RPMI8226 (cell line): ENCODE measurements around the gene SRCAP.
"Not testable (repeated sequence)": the region's sequence is repeated elsewhere in the genome, so short reads cannot be mapped to it uniquely, and the experiment has no call there.

Experiments used
- DNase-seq: peaks from one replicate; pipeline ENCODE4 v3.0.0-alpha.2; 2015

Gene SRCAP

DNA sequence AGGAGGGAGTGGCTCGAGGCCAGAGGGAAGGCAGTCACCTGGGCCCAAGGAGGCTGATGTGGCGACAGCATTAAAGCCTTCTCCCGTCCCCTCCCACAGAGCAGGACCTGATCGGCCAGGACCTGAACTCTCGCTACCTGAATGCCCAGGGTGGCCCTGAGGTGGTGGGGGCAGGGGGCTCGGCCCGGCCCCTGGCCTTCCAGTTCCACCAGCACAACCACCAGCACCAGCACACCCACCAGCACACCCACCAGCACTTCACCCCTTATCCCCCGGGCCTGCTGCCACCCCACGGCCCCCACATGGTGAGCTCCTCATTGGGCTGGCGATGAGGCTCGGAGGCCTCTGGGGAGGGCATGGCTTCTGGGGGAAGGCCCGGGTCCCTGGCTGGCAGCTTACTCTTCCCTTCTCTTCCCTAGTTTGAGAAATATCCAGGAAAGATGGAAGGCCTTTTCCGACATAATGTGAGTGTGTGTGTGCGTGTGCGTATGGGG, 34.3 kb upstream of the SRCAP start:
- DNase-seq, result no peak

DNA sequence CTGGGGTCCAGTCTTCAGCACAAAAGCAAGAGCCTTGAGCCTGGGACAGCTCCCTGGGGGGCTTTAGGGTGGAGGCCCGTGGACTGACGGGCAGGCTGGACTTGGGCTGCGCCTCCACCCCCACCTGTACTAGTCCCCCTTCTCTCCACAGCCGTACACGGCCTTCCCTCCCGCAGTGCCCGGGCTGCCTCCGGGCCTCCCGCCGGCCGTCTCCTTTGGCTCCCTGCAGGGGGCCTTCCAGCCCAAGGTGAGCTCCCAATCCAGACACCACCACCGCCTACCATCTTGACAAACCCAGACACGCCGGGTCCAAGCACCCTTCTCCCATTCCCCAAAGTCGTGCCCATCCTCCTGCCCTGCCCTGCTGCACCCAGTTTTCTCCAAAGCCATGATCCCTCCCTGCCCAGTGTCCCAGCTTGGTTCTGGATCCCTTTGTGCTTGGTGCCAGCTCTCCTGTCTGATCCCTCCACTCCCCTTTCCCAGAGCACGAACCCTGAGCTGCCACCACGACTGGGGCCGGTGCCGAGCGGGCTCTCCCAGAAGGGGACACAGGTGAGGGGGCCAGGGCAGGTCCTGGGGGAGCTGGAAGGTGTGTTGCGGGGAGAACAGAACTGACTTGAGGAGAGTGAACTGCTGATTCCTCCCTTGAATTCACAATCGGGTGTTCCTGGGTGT, 33.7 kb upstream of the SRCAP start:
- DNase-seq, result no peak

DNA sequence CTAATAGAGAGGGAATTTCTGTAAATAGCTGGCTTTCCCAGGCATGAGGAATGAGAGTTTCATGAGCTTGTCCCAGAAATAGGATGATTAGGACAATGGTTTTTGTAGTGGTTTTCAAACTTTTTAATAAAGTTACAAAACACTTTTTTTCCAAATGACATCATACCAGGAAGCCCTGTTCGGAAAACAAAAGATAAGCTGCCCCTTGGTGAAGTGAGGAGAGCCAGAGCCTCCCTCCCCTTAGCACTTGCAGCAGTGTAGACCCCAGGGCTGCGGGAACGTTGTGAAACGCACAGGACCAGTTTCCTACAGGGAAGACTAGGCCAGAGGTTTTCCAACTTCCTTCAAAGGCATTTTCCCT, 33.2 kb upstream of the SRCAP start:
- DNase-seq, result no peak

DNA sequence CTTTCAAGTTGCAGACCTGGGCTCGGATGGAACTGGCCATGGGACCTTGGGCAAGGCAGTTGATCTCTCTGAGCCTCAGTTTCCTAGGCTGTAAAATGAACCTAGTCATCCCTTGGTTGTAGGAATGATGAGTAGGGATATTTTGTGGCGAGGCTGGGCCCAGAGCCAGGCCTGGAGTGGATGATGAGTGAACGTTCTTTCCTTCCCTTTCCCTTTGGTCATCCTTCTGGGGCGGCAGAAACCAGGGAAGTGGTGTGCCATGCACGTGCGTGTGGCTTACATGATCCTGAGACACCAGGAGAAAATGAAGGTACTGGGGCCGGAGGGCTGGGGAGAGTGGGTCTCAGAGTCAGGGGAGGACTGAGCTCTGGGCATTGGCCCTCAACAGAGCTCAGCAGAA, 32.3 kb upstream of the SRCAP start:
- no peak for DNase-seq

DNA sequence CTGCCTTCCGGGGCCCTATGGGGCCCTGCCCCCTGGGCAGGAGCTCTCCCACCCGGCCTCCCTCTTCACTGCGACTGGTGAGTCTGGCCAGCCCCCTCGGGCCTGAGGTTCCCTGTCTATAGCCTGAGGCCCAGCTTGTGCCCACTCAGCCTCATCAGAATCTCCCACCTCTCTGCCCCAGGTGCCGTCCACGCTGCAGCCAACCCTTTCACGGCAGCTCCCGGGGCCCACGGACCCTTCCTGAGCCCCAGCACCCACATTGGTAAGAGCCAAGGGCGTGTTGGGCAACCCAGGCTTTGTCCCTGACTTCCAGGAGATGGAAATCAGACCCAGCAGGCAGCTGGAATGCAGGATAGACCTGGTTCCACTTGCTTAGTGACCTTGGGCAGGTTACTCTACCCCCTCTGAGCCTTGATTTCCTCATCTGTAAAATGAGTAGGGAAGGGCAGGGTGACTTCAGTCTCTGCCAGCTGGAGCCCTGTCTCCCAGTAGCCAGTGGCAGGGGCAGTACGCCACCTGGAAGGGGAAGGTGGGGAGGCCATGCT, 31.5 kb upstream of the SRCAP start:
- no peak for DNase-seq

DNA sequence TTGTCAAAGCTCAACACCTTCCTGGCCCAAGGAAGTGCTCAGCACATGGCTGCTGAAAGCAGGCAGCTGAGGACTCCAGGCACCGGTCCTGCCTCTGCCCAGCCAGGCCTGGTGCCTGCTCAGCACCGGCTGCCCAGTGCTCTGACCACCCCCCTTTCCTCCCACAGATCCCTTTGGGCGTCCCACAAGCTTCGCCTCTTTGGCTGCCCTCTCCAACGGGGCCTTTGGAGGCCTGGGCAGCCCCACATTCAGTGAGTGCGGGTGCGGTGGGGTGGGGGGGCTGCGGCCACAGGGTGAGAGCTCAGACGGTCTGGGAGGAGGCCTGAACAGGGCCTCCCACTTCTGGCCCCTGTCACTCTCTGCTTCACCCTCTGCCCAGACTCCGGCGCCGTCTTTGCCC, 30.6 kb upstream of the SRCAP start:
- DNase-seq, result no peak

DNA sequence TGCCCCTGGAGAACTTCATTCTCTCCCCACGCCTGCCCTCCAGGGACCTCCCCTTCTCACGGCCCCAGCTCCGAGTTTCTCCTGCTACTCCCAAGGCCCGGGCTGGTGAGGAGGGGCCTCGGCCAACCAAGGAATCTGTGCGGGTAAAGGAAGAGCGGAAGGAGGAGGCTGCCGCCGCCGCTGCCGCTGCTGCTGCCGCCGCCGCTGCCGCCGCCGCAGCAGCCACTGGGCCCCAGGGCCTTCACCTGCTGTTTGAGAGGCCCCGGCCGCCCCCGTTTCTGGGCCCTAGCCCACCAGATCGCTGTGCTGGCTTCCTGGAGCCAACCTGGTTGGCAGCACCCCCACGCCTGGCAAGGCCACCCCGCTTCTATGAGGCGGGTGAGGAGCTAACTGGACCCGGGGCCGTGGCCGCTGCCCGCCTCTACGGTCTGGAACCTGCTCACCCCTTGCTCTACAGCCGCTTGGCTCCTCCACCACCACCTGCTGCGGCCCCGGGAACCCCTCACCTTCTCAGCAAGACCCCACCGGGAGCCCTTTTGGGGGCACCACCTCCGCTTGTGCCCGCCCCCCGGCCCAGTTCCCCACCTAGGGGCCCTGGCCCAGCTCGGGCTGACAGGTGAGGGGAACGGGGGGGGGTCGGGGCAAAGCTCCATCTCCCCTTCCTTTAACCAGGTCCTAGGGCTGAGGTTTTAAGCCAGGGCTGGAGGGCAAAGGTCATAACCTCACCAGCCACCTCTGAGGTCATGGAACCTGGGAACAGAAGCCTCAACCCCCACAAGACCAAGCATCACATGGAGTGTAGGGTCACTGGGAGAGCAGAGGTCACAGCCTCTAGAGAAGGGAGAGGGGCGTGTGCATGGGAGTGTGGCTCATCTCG, 29.7 kb upstream of the SRCAP start:
- DNase-seq, result no peak

DNA sequence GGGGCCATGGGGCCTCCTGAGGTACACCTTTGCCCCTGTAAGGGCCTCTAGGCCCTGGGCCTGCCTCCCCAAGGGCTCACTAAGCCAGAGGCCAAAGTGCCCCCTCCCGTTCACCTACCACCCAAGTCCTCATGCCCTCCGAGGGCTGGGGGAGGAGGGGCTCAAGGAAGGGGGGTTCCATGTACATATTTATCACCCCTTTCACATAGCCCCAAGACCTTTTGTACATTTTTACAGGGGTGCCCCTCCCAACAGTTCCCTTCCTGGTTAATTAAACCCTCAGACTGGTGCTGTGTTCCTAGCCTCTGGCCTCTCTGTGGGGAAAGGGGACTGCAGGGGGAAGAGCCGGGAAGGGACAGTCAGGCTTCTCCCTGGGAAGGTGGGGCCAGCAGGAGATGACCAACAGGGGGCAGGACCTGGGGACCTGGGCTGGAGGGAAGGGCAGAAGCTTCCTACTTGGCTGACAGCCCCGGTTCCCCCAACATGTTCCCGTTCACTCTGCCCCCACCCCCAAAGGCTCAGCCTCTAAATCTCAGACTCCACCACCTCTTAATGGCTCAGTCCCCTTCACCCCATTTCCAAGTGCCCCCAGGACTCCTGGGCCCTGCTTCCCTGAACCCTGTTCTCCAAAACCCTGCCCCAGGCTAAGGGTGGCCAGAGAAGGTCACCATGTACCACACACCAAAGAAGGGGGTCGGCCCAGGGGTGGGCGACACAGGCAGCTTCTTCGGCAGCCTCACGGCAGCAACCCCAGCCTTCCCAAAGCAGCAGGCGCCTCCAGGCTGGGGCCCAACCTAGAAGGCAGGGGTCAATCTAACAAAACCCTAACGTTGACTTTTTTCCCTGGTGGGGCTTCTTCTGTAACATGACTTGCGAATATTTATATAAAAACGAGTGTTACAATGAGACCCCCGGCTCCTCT, 28.8 kb upstream of the SRCAP start:
- no peak for DNase-seq

DNA sequence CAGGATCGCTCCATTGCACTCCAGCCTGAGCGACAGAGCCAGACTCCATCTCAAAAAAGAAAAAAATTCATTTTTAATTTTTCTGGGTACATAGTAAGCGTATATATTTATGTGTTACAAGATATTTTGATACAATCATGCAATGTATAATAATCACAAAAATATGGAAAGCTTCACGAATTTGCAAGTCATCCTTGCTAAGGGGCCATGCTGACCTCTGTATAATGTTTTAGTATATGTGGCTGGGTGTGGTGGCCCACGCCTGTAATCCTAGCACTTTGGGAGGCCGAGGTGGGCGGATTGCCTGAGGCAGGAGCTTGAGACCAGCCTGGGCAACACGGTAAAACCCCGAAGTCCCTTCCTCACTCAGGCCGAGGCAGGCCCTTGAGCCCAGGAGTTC, 23.8 kb upstream of the SRCAP start:
- no peak for DNase-seq

DNA sequence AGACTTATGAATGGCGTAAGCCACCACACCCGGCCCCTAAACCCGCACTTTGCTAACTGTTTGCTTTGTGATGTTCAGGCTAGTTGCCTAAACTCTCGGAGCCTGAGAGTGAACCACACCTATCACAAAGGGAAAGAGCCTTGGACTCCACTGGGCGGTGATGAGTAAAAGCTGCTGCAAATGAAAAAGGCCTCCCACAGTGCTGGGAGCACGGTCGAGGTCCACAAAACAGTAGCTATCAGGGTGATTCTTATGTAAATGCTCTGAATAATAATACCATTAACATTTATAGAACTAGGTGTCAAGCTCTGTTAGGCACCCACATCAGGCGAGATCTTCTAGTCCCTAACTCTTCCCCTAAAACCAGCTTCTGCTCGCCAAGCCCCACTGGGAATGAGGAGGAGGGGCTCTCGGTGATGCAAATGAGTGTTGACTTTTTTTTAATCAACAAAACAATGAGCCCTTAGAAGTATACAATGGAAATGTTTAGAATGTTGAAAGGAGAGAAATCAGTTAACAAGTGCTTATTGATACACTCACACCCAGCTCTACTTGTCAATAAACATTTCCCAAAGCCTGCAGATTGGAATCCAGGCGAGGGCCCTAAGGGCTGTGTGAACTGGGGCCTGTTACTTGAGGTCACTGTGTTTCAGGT, 20.9 kb upstream of the SRCAP start:
- no peak for DNase-seq

DNA sequence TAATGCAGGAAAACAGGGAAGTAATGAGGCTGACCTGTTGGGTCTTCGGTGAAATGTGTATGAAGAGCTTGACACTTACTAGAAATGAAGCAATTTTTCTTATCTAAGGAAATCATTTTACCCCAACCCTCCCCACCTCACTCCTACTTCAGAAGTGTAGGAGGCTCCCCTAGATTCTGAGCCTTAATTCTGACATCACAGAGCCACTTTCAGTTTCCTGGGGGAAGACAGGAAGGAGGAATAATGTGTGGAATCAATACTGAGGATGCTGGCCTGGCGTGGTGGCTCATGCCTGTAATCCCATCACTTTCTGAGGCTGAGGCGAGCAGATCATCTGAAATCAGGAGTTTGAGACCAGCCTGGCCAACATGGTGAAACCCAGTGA, 20.4 kb upstream of the SRCAP start:
- no peak for DNase-seq

DNA sequence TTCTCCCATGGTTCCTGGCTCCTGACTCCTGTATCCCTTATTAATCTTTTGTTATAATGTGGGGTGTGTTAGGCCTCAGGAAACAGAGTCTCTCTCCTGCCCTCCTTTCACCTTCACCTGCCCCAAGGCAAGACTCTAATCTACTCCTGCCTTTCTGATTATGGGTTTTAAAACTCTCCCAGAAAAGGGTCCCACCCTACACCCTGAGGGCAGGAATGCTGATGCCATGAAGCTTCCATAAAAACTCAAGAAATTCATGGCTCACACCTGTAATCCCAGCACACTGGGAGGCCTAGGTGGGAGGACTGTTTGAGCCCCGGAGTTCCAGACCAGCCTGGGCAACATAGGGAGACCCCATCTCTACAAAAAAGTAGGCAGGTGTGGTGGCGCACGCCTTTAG, 18.6 kb upstream of the SRCAP start:
- DNase-seq, result no peak

DNA sequence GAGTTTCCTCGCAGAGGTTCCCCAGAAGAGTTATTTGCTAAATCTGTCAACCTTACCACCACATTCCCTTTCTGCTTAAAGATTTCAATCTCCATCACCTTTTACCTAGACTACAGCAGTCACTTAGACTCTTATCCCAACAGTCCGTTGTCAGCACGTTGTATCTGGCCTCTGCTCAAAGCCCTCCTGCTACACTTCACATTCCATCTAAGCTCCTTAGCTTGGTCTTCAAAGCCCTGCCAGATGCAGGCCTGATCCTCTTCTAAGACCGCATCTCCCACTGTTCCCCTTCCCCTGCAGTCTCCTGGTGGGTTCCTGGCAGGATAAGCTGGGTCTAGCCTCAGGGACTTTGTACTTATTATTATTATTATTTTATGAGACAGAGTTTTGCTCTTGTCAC, 10.3 kb upstream of the SRCAP start:
- no peak for DNase-seq

DNA sequence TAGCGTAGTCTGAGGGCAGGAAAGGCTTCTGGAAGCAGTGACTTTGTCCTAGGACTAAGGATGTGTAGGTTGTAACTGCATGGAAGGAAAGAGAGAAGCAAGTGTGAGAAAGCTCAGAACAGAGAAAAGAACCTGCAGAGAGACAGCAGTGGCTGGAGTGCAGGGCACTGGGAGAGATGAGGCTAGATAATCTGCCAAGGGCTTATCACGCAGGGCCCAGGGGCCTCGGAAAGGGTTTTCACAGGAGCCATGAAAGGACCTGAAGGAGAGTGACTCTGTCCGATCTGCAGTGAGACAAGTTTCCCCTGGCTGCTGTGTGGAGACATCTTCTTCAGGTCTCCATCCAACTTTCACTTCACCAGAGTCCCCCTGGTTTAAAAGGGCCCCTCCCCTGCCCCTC, 7.1 kb upstream of the SRCAP start:
- DNase-seq, result no peak

DNA sequence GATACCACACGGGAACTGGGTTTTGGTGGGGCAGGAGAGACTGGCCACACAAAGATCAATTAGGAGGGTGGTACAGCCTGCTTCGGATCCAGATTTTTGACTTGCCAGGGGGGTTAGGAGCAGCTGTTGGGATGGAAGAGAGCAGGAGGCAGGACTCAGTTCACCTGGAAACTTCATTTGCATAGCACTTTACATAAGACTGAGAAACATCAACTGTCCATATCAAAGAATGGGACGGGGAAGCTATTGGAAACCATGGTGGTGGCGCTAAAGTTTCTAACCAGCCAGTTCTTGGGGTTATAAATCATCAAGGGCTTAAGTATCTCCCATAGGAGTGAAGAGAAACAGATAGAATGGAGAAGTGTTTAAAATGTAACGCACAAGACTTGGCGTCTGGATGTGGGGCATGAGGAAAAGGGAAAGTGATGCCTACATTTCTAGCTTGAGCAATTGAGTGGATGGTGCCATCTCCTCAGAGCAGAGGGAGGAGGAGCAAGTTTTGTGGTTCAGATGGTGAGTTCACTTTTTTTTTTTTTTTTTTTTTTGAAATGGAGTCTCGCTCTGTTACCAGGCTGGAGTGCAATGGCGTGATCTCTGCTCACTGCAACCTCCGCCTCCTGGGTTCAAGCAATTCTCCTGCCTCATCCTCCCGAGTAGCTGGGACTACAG, 6.4 kb upstream of the SRCAP start:
- DNase-seq, result no peak

DNA sequence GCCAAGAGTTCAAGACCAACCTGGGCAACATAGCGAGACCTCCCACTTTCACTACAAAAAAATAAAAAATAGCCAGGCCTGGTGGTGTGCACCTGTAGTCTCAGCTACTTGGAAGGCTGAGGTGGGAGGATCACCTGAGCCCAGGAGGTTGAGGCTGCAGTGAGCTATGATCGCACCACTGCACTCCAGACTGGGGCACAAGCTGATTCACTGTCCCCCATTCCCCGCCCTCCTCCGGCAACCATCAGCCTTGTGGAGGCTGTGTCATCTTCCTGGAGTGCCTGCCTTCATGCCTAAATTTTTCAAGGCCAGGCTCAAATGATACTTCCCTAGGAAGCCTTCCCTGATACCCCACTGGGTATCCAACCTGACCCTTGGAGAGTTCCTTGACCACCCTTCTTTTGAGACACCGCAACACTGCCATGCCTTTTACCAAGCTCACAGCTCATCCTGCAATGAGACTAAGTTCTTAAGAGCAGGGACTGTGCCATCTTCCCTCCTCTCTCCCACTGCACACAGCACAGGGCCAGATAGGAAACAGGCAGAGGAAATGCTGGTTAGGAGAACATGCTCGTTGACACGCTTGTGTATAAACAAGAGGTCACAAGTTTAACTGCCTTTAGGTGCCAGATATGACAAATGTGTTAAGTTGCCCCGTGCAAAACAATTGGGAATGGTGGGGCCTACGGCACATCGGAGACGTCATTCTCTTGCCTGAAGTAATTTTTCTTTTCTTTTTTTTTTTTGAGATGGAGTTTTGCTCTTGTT, 3.9 kb upstream of the SRCAP start:
- no peak for DNase-seq

DNA sequence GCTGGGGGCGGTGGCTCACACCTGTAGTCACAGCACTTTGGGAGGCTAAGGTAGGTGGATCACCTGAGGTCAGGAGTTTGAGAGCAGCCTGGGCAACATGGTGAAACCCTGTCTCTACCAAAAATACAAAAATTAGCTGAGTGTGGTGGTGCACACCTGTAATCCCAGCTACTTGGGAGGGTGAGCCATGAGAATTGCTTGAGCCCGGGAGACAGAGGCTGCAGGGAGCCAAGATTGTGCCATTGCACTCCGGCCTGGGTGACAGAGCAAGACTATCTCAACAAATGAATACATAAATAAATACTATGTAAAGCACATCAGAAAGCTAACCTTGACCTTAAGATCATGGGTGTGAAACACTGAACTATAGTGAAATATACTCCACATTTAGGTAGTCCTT, 2.3 kb upstream of the SRCAP start:
- not testable (repeated sequence) for DNase-seq

DNA sequence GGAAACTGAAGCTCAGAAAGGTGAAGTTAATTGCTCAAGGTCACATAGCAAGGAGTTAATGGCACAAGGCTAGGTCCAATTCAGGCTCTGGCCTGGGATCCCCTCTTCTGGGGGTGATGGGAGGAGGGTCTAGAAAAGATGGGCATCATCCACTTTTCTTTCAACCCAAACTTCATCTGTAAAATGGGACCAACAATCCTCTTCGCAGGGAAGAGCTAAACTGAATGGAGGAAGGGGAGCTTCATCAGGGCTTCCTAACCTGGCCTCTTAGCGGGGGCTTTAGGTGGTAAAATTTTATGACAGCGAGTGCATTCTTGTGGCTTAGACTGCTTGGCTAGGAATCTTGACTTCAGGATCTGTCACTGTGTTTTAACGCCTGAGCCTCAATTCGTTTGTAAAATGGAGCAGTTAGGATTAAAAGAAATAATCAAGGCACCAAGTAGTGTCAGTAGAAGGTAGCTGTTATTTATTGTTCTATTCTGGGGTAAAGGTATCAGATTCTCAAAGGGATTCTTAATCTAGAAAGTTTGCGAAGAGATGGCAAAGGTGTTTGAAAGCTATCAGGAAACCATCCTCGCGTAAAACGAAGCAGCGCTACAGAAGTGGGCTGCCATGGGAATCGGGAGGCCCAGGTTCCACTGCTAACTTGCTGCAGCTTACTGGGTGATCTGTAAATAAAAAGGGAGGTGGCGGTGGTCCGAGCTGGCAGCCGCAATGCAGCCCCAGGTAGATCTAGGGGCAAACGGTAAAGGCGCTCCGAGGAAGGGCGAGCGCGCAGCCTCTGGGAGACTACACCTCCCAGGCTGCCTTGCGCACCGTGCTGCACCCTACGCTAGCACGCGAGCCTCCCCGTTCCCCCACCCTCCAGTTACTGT, 1.5 kb upstream of the SRCAP start:
- DNase-seq, result no peak

DNA sequence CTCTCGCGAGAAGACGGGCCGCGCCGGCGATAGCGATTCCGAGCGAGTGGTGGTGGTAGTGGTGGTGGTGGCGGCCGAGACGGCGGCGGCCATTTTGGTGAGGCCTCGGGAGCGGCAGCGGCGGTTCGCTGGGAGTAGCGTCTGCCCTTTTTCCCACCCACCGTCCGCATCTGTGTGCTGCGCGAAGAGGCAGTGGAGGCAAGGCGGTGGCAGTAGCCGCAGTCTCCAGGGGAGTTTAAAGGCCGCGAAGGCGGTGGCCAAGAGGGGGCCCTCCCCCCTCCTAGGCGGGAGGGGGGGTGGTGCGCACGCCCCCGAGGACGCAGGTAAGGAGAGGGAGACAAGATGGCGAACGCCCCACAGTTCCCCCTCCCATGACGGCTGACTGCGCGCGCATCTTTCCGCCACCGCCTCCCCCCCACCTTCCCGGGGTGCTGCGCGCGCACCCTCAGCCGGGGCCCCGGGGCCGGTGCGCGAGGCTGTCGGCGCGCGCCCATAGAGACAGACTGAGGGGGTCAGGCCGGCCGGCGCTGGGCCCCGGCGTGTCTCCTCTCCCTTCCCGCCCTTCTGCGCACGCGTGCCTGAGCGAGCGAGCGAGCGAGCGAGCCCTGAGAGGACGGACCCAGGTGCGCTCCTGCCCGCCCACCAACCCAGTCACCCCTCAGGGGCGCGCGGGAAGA, 694 bp upstream of the SRCAP start:
- DNase-seq, result peak; percentile 100
